GM19452 (cell line): ENCODE results near the gene IQGAP2.

Experiments
- ATAC-seq: cut with Tn5 transposase; IDR thresholded peaks from one replicate; pipeline ENCODE4 v1.9.1; 2021; ENCODE audit not compliant: unreplicated experiment

The IQGAP2 gene

GRCh38 chr5:76445830-76446229, 42.7 kb downstream of the IQGAP2 start:
- no peak for ATAC-seq

- no peak for ATAC-seq
Observed at GRCh38 chr5:76446776-76447175, 43.7 kb downstream of the IQGAP2 start.

- ATAC-seq = no peak
Observed at GRCh38 chr5:76449606-76450005, 46.5 kb downstream of the IQGAP2 start.

- no peak for ATAC-seq
Observed at GRCh38 chr5:76450054-76450453, 47.0 kb downstream of the IQGAP2 start.

- ATAC-seq = no peak
Observed at GRCh38 chr5:76451031-76451701, 48.1 kb downstream of the IQGAP2 start.

- ATAC-seq = no peak
Observed at GRCh38 chr5:76455531-76456133, 52.5 kb downstream of the IQGAP2 start.

- no peak for ATAC-seq
Observed at GRCh38 chr5:76456258-76456657, 53.2 kb downstream of the IQGAP2 start.

GRCh38 chr5:76457674-76458485, 54.8 kb downstream of the IQGAP2 start:
- no peak for ATAC-seq

- no peak for ATAC-seq
Observed at GRCh38 chr5:76458486-76458830, 55.4 kb downstream of the IQGAP2 start.

GRCh38 chr5:76460104-76460503, 57.0 kb downstream of the IQGAP2 start:
- ATAC-seq = no peak

- no peak for ATAC-seq
Observed at GRCh38 chr5:76462097-76462667, 59.1 kb downstream of the IQGAP2 start.

- no peak for ATAC-seq
Observed at GRCh38 chr5:76467216-76467615, 64.1 kb downstream of the IQGAP2 start.

GRCh38 chr5:76468635-76469425, 65.7 kb downstream of the IQGAP2 start:
- ATAC-seq = no peak

GRCh38 chr5:76469656-76470290, 66.7 kb downstream of the IQGAP2 start:
- no peak for ATAC-seq

- ATAC-seq = no peak
Observed at GRCh38 chr5:76470976-76471375, 67.9 kb downstream of the IQGAP2 start.

- ATAC-seq = no peak
Observed at GRCh38 chr5:76471406-76471805, 68.3 kb downstream of the IQGAP2 start.

GRCh38 chr5:76471987-76472334, 68.9 kb downstream of the IQGAP2 start:
- no peak for ATAC-seq

GRCh38 chr5:76472335-76473008, 69.4 kb downstream of the IQGAP2 start:
- ATAC-seq = no peak

- ATAC-seq = no peak
Observed at GRCh38 chr5:76473009-76473336, 69.9 kb downstream of the IQGAP2 start.

- no peak for ATAC-seq
Observed at GRCh38 chr5:76473661-76474060, 70.6 kb downstream of the IQGAP2 start.
